Measurements from ENCODE around the gene EPS8.

The EPS8 gene

GRCh38 chr12:15599266-15600037 is 189.7 kb downstream of the EPS8 start:
- Mint-ChIP-seq H3K4me3 (no peak overlapping the region), H3K9me3 (no peaks in the 10 kb centered on the region), H3K4me1 (peaks cover 2% of the 10 kb centered on the region), H3K36me3 (ENCODE audit: low read depth) (no peaks in the 10 kb centered on the region), H3K27ac (no peak overlapping the region), H3K27me3 (no peaks in the 10 kb centered on the region)
- ATAC-seq (no peak), DNase-seq (no peak)

- no peak for DNase-seq
- no peak overlapping the region for H3K4me3 Mint-ChIP-seq
- peaks cover 2% of the 10 kb centered on the region for H3K4me1 Mint-ChIP-seq
- no peak for ATAC-seq
- H3K27ac Mint-ChIP-seq, result no peak overlapping the region
- H3K36me3 Mint-ChIP-seq (ENCODE audit: low read depth), result no peaks in the 10 kb centered on the region
- no peaks in the 10 kb centered on the region for H3K27me3 Mint-ChIP-seq
- H3K9me3 Mint-ChIP-seq, result no peaks in the 10 kb centered on the region
These were observed 191.9 kb downstream of the EPS8 start for GRCh38 chr12:15597125-15597830.

GRCh38 chr12:15596174-15596573 is 193.0 kb downstream of the EPS8 start:
- peaks cover 2% of the 10 kb centered on the region for H3K4me1 Mint-ChIP-seq
- H3K9me3 Mint-ChIP-seq, result no peaks in the 10 kb centered on the region
- H3K27me3 Mint-ChIP-seq, result no peaks in the 10 kb centered on the region
- no peaks in the 10 kb centered on the region for H3K36me3 Mint-ChIP-seq (ENCODE audit: low read depth)
- DNase-seq, result no peak
- no peak for ATAC-seq
- H3K27ac Mint-ChIP-seq, result no peak overlapping the region
- no peak overlapping the region for H3K4me3 Mint-ChIP-seq

GRCh38 chr12:15592934-15593333 is 196.3 kb downstream of the EPS8 start:
- H3K27me3 Mint-ChIP-seq, result peaks cover 5% of the 10 kb centered on the region
- no peak overlapping the region for H3K27ac Mint-ChIP-seq
- H3K9me3 Mint-ChIP-seq, result no peaks in the 10 kb centered on the region
- DNase-seq (no peak), ATAC-seq (no peak)
- no peak overlapping the region for H3K4me3 Mint-ChIP-seq
- H3K4me1 Mint-ChIP-seq, result peaks cover 10% of the 10 kb centered on the region
- no peaks in the 10 kb centered on the region for H3K36me3 Mint-ChIP-seq (ENCODE audit: low read depth)

GRCh38 chr12:15591811-15592210 is 197.4 kb downstream of the EPS8 start:
- DNase-seq, result no peak
- Mint-ChIP-seq H3K4me3 (no peak overlapping the region), H3K4me1 (peaks cover 10% of the 10 kb centered on the region), H3K9me3 (no peaks in the 10 kb centered on the region), H3K27ac (no peak overlapping the region), H3K36me3 (ENCODE audit: low read depth) (no peaks in the 10 kb centered on the region), H3K27me3 (peaks cover 5% of the 10 kb centered on the region)
- ATAC-seq, result no peak

GRCh38 chr12:15590180-15590826 is 198.9 kb downstream of the EPS8 start:
- peaks cover 5% of the 10 kb centered on the region for H3K27me3 Mint-ChIP-seq
- H3K9me3 Mint-ChIP-seq, result no peaks in the 10 kb centered on the region
- DNase-seq (peak; percentile 26), ATAC-seq (peak; percentile 85)
- no peaks in the 10 kb centered on the region for H3K36me3 Mint-ChIP-seq (ENCODE audit: low read depth)
- peak overlapping the region; percentile 75 for H3K4me3 Mint-ChIP-seq
- H3K4me1 Mint-ChIP-seq, result peaks cover 10% of the 10 kb centered on the region
- peak overlapping the region; percentile 66 for H3K27ac Mint-ChIP-seq

- H3K4me1 Mint-ChIP-seq, result peaks cover 10% of the 10 kb centered on the region
- peaks cover 5% of the 10 kb centered on the region for H3K27me3 Mint-ChIP-seq
- H3K4me3 Mint-ChIP-seq, result no peak overlapping the region
- no peaks in the 10 kb centered on the region for H3K36me3 Mint-ChIP-seq (ENCODE audit: low read depth)
- DNase-seq (no peak), ATAC-seq (no peak)
- H3K9me3 Mint-ChIP-seq, result no peaks in the 10 kb centered on the region
- H3K27ac Mint-ChIP-seq, result no peak overlapping the region
These were observed 199.7 kb downstream of the EPS8 start for GRCh38 chr12:15589328-15590032.

- H3K4me1 Mint-ChIP-seq, result peaks cover 10% of the 10 kb centered on the region
- DNase-seq (peak; percentile 20), ATAC-seq (no peak)
- H3K27me3 Mint-ChIP-seq, result no peaks in the 10 kb centered on the region
- H3K4me3 Mint-ChIP-seq, result no peak overlapping the region
- no peak overlapping the region for H3K27ac Mint-ChIP-seq
- H3K9me3 Mint-ChIP-seq, result no peaks in the 10 kb centered on the region
- peaks cover 2% of the 10 kb centered on the region for H3K36me3 Mint-ChIP-seq (ENCODE audit: low read depth)
These were observed 204.7 kb downstream of the EPS8 start for GRCh38 chr12:15584366-15585041.

- H3K36me3 Mint-ChIP-seq (ENCODE audit: low read depth), result peaks cover 2% of the 10 kb centered on the region
- H3K27me3 Mint-ChIP-seq, result no peaks in the 10 kb centered on the region
- no peak for DNase-seq
- no peak overlapping the region for H3K4me3 Mint-ChIP-seq
- peaks cover 10% of the 10 kb centered on the region for H3K4me1 Mint-ChIP-seq
- no peaks in the 10 kb centered on the region for H3K9me3 Mint-ChIP-seq
- no peak overlapping the region for H3K27ac Mint-ChIP-seq
- no peak for ATAC-seq
These were observed 205.4 kb downstream of the EPS8 start for GRCh38 chr12:15583804-15584203.

- Mint-ChIP-seq H3K4me3 (no peak overlapping the region), H3K36me3 (ENCODE audit: low read depth) (peaks cover 2% of the 10 kb centered on the region), H3K27me3 (no peaks in the 10 kb centered on the region), H3K27ac (no peak overlapping the region), H3K4me1 (peaks cover 17% of the 10 kb centered on the region), H3K9me3 (no peaks in the 10 kb centered on the region)
- ATAC-seq (no peak), DNase-seq (no peak)
These were observed 208.2 kb downstream of the EPS8 start for GRCh38 chr12:15581006-15581405.

GRCh38 chr12:15580431-15580830 is 208.8 kb downstream of the EPS8 start:
- DNase-seq (no peak), ATAC-seq (no peak)
- Mint-ChIP-seq H3K27me3 (no peaks in the 10 kb centered on the region), H3K4me3 (no peak overlapping the region), H3K9me3 (peaks cover 4% of the 10 kb centered on the region), H3K36me3 (ENCODE audit: low read depth) (peaks cover 5% of the 10 kb centered on the region), H3K27ac (no peak overlapping the region), H3K4me1 (peaks cover 23% of the 10 kb centered on the region)

GRCh38 chr12:15575671-15576541 is 213.3 kb downstream of the EPS8 start:
- H3K27me3 Mint-ChIP-seq, result no peaks in the 10 kb centered on the region
- H3K4me1 Mint-ChIP-seq, result peaks cover 66% of the 10 kb centered on the region
- peak overlapping the region; percentile 65 for H3K27ac Mint-ChIP-seq
- H3K9me3 Mint-ChIP-seq, result peaks cover 11% of the 10 kb centered on the region
- peaks cover 5% of the 10 kb centered on the region for H3K36me3 Mint-ChIP-seq (ENCODE audit: low read depth)
- DNase-seq (no peak), ATAC-seq (peak; percentile 73)
- no peak overlapping the region for H3K4me3 Mint-ChIP-seq

GRCh38 chr12:15574353-15574752 is 214.8 kb downstream of the EPS8 start:
- Mint-ChIP-seq H3K4me1 (peaks cover 71% of the 10 kb centered on the region), H3K27ac (no peak overlapping the region), H3K27me3 (no peaks in the 10 kb centered on the region), H3K4me3 (no peak overlapping the region), H3K36me3 (ENCODE audit: low read depth) (peaks cover 4% of the 10 kb centered on the region), H3K9me3 (peaks cover 11% of the 10 kb centered on the region)
- ATAC-seq, result peak; percentile 24
- no peak for DNase-seq
